Astrocyte (in vitro differentiated cells and primary cell): ENCODE measurements around the gene POLE4. TPM values are rescaled to one million over a fixed set of nuclear protein-coding genes. Genes with fewer than 3 reads are reported as not detected.

ENCODE experiments used
- DNase-seq: peaks from one replicate; pipeline ENCODE4 v3.0.0-alpha.2; 2010; ENCODE audit warnings: low read depth
- FAIRE-seq: peaks from 2 replicates; lab custom pipeline; 2011; peaks lifted over from hg19 to GRCh38; lab: Jason Lieb, UNC
- H2AFZ ChIP-seq: 2 replicates; pipeline ENCODE4 v1.6.0; 2012; ENCODE audit warnings: low read depth, low read length, inconsistent platforms
- H3K27ac ChIP-seq: 2 replicates; pipeline ENCODE4 v1.5.1; 2011; ENCODE audit warnings: low read depth, low read length, inconsistent platforms
- H3K27me3 ChIP-seq: 2 replicates; pipeline ENCODE4 v1.6.0; 2011; ENCODE audit warnings: low read length, inconsistent platforms; ENCODE audit not compliant: insufficient read depth
- H3K36me3 ChIP-seq: 2 replicates; pipeline ENCODE4 v1.5.1; 2011; ENCODE audit warnings: low read length, inconsistent platforms; ENCODE audit not compliant: insufficient read depth
- H3K4me1 ChIP-seq: 2 replicates; pipeline ENCODE4 v1.5.1; 2011; ENCODE audit warnings: low read length, inconsistent platforms; ENCODE audit not compliant: insufficient read depth
- H3K4me2 ChIP-seq: 2 replicates; pipeline ENCODE4 v1.6.0; 2012; ENCODE audit warnings: low read length, inconsistent platforms
- H3K4me3 ChIP-seq: 2 replicates; pipeline ENCODE4 v1.5.1; 2011; ENCODE audit warnings: low read depth, mild to moderate bottlenecking, low read length, inconsistent platforms; ENCODE audit not compliant: insufficient read depth
- H3K79me2 ChIP-seq: 2 replicates; pipeline ENCODE4 v1.6.0; 2012; ENCODE audit warnings: mild to moderate bottlenecking, low read length, inconsistent platforms; ENCODE audit not compliant: insufficient read depth
- H3K9ac ChIP-seq: 2 replicates; pipeline ENCODE4 v1.6.0; 2012; ENCODE audit warnings: mild to moderate bottlenecking, low read length, inconsistent platforms
- H3K9me3 ChIP-seq: 2 replicates; pipeline ENCODE4 v1.5.1; 2012; ENCODE audit warnings: low read depth, mild to moderate bottlenecking, low read length, inconsistent platforms; ENCODE audit not compliant: insufficient read depth
- H4K20me1 ChIP-seq: 2 replicates; pipeline ENCODE4 v1.6.0; 2012; ENCODE audit warnings: low read length, inconsistent platforms; ENCODE audit not compliant: insufficient read depth
- H3K27ac Mint-ChIP-seq: one replicate; pipeline ENCODE4 v1.8.0; 2021; ENCODE audit warnings: mild to moderate bottlenecking, mixed read lengths; ENCODE audit not compliant: unreplicated experiment
- H3K27me3 Mint-ChIP-seq: one replicate; pipeline ENCODE4 v1.8.0; 2021; ENCODE audit warnings: low read depth, mixed read lengths; ENCODE audit not compliant: unreplicated experiment
- H3K36me3 Mint-ChIP-seq: one replicate; pipeline ENCODE4 v1.8.0; 2021; ENCODE audit warnings: low read depth, mixed read lengths; ENCODE audit not compliant: unreplicated experiment
- H3K4me1 Mint-ChIP-seq: one replicate; pipeline ENCODE4 v1.8.0; 2021; ENCODE audit warnings: low read depth, mixed read lengths; ENCODE audit not compliant: unreplicated experiment
- H3K4me3 Mint-ChIP-seq: one replicate; pipeline ENCODE4 v1.8.0; 2021; ENCODE audit warnings: mild to moderate bottlenecking, moderate library complexity, mixed read lengths; ENCODE audit not compliant: unreplicated experiment
- H3K9me3 Mint-ChIP-seq: one replicate; pipeline ENCODE4 v1.8.0; 2021; ENCODE audit warnings: mild to moderate bottlenecking, mixed read lengths; ENCODE audit not compliant: unreplicated experiment
- EZH2 ChIP-seq: IDR thresholded peaks from 2 replicates; pipeline ENCODE4 v1.6.1; 2012; ENCODE audit warnings: mild to moderate bottlenecking, low read length, inconsistent platforms; ENCODE audit not compliant: insufficient read depth
- total RNA-seq: library from RNA; stranded (reverse); gene quantifications from 2 replicates; pipeline ENCODE4 v1.2.1, GENCODE V29; 2021
- TF ChIP-seq, protein P1 (sequence below): IDR thresholded peaks from 2 replicates; pipeline ENCODE4 v1.5.1; 2011; ENCODE audit warnings: low read depth, mild to moderate bottlenecking, inconsistent platforms, low read length, moderate library complexity; ENCODE audit not compliant: insufficient read depth

The POLE4 gene
- total RNA-seq, 1 donor from 2014 or later = 57.2 TPM

DNA sequence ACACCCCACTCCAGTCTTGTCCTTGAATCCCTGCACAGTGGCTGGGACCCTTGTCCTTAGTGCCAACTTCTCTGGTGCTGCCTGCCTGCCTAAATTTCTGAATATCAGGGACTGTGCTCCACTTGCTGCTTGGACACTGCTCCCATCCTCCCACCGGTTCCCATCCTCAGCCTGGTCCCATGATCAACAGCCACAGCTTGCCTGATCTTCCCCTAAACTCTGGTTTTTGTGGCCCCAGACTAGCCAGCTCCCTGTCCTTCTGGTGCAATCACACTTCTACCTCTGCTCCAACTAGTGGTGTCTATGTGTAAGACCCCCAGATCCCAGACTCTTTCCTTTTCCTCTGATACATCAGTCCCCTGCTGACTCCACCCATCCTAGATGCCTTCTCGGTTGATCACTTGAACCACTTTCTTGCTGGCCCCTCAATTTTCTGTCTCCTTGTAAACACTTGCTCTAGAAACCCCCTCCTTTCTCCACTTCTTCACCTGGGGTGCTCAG lies 37.2 kb upstream of the POLE4 start:
- H2AFZ ChIP-seq = no peak overlapping the region
- no peaks in the 10 kb centered on the region for H3K36me3 ChIP-seq
- no peak overlapping the region for H3K4me2 ChIP-seq
- H3K4me3 ChIP-seq = no peak overlapping the region
- no peaks in the 10 kb centered on the region for H3K9me3 ChIP-seq
- TF ChIP-seq EZH2 = no peak
- TF ChIP-seq, protein P1, sequence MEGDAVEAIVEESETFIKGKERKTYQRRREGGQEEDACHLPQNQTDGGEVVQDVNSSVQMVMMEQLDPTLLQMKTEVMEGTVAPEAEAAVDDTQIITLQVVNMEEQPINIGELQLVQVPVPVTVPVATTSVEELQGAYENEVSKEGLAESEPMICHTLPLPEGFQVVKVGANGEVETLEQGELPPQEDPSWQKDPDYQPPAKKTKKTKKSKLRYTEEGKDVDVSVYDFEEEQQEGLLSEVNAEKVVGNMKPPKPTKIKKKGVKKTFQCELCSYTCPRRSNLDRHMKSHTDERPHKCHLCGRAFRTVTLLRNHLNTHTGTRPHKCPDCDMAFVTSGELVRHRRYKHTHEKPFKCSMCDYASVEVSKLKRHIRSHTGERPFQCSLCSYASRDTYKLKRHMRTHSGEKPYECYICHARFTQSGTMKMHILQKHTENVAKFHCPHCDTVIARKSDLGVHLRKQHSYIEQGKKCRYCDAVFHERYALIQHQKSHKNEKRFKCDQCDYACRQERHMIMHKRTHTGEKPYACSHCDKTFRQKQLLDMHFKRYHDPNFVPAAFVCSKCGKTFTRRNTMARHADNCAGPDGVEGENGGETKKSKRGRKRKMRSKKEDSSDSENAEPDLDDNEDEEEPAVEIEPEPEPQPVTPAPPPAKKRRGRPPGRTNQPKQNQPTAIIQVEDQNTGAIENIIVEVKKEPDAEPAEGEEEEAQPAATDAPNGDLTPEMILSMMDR = no peak
- Mint-ChIP-seq H3K4me3 (no peak overlapping the region), H3K36me3 (peaks cover 3% of the 10 kb centered on the region), H3K27ac (peak overlapping the region; percentile 35), H3K27me3 (peaks cover 8% of the 10 kb centered on the region), H3K9me3 (peaks cover 4% of the 10 kb centered on the region), H3K4me1 (peaks cover 10% of the 10 kb centered on the region)
- H3K27ac ChIP-seq = no peak overlapping the region
- H3K4me1 ChIP-seq = peaks cover 6% of the 10 kb centered on the region
- H3K9ac ChIP-seq = no peak overlapping the region
- no peaks in the 10 kb centered on the region for H3K79me2 ChIP-seq
- H4K20me1 ChIP-seq = no peaks in the 10 kb centered on the region
- DNase-seq (no peak), FAIRE-seq (no peak)
- H3K27me3 ChIP-seq = no peaks in the 10 kb centered on the region

DNA sequence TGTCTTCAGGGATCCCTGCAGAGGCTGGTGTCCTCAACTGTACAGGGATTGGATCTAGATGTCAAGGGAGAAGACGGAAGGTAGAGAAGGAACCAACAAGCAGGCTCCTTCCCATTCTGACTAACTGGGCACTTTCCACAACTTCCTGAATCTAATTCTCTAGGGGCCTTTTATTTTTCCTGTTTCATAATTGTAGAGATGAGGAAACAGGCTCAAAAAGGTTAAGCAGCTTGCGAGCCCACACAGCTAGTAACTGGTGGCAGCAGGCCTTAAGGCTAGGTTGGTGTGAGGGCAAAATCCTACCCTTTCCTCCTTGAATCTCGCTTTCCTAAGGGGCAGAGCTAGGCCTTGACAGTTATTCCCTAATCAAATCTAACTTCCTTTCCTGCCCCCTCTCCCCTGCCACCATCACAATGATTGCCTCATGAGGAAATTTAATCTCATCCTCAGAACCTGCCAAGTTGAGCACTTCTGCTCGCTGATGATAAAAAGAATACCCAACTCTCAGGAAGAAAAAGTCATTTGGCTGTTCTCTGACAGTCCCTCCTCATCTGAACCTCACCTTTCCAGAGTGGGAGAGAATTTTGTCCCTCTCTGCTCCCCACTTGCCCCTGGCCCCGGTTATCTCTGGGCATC lies 35.7 kb upstream of the POLE4 start:
- H3K4me3 ChIP-seq = no peak overlapping the region
- FAIRE-seq (no peak), DNase-seq (no peak)
- H3K4me3 Mint-ChIP-seq = no peak overlapping the region
- H3K4me1 ChIP-seq = peaks cover 2% of the 10 kb centered on the region
- H3K27ac ChIP-seq = no peak overlapping the region
- H4K20me1 ChIP-seq = no peaks in the 10 kb centered on the region
- H3K36me3 ChIP-seq = no peaks in the 10 kb centered on the region
- H3K27ac Mint-ChIP-seq = no peak overlapping the region
- peaks cover 4% of the 10 kb centered on the region for H3K9me3 Mint-ChIP-seq
- H2AFZ ChIP-seq = no peak overlapping the region
- H3K9ac ChIP-seq = no peak overlapping the region
- H3K79me2 ChIP-seq = no peaks in the 10 kb centered on the region
- no peaks in the 10 kb centered on the region for H3K27me3 ChIP-seq
- no peaks in the 10 kb centered on the region for H3K9me3 ChIP-seq
- peaks cover 8% of the 10 kb centered on the region for H3K27me3 Mint-ChIP-seq
- TF ChIP-seq, protein P1 = no peak
- TF ChIP-seq EZH2 = no peak
- H3K4me2 ChIP-seq = no peak overlapping the region
- peaks cover 3% of the 10 kb centered on the region for H3K36me3 Mint-ChIP-seq
- H3K4me1 Mint-ChIP-seq = peaks cover 3% of the 10 kb centered on the region
